ENCODE results near the gene DNAH3.
"Not testable (repeated sequence)": the region's sequence is repeated elsewhere in the genome, so short reads cannot be mapped to it uniquely, and the experiment has no call there.

The DNAH3 gene

DNA sequence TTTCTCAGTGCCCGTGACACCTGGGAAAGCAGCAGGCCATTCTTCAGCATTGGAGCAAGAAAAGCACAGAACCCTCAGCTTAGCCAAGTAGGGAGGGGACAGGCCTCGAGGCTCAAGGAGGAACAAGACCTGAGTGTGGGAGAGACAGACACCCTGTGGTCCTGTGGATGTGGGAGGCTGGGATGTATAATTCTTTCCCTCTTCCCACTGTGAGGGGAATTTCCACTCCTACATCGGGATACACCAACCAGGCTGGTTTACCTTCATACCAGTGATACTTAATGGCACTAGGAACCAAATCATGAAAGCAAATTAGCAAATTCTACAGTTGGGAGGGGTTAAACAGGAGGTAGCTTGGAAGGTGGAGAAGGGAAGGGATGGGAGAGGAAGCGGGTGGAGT is 208.4 kb downstream of the DNAH3 start:
- no peak for DNase-seq (ENCODE audit: low spot score)

GRCh38 chr16:20941636-20941926 is 209.1 kb downstream of the DNAH3 start:
- no peak for DNase-seq (ENCODE audit: low spot score)

- DNase-seq (ENCODE audit: low spot score): no peak
These were observed 209.6 kb downstream of the DNAH3 start for GRCh38 chr16:20940871-20941635.

GRCh38 chr16:20939611-20940010 is 211.0 kb downstream of the DNAH3 start:
- no peak for DNase-seq (ENCODE audit: low spot score)

- DNase-seq (ENCODE audit: low spot score): peak; percentile 9
These were observed 212.2 kb downstream of the DNAH3 start for GRCh38 chr16:20938426-20938825.

GRCh38 chr16:20937736-20938135 is 212.9 kb downstream of the DNAH3 start:
- peak; percentile 57 for DNase-seq (ENCODE audit: low spot score)

GRCh38 chr16:20933589-20933988 is 217.1 kb downstream of the DNAH3 start:
- no peak for DNase-seq (ENCODE audit: low spot score)

DNA sequence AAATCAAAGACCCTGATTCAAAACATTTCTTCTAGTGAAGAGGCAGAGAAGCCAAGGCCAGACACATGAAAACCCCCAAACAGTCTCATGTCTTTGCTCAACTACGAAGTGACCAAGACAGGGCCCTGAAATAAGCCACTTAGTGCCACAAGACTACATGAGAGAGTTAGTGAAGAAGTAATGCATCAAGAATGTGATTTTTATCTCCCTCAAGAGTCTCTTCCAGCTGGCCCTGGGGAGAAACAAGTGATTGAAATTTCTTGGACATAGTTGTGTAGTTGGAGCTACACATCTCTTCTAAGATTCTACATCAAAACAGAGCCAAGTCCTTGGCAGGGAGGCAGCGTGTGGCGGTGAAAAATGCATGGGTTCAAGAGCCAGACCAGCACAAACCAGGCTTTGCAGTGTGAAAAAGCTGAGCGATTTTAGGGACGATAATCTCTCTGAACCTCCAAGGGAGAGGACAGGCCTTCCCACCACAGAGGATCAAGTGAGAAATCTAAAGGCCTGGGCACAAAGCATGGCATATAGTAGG is 219.5 kb downstream of the DNAH3 start:
- no peak for DNase-seq (ENCODE audit: low spot score)

DNA sequence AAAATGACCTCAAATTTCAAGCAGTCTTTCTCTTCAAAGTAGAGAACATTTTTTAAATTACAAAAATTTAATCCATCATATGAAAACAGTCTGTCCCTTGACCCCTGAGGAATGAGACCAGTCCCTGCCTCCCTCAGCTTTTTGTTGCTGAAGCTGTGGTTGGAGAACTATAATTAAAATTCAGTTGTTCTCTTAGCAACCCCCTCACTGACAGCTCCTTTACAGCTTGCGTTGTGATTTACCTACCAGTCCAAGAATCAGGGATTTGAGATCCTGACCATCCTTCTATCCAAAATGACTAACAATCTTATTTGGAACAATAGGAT is 220.3 kb downstream of the DNAH3 start:
- no peak for DNase-seq (ENCODE audit: low spot score)

- DNase-seq (ENCODE audit: low spot score): not testable (repeated sequence)
These were observed 220.8 kb downstream of the DNAH3 start for GRCh38 chr16:20929676-20930364.

GRCh38 chr16:20928774-20929411 is 221.8 kb downstream of the DNAH3 start:
- no peak for DNase-seq (ENCODE audit: low spot score)

- DNase-seq (ENCODE audit: low spot score): no peak
These were observed 224.9 kb downstream of the DNAH3 start for GRCh38 chr16:20925751-20926150.

GRCh38 chr16:20923876-20924275 is 226.8 kb downstream of the DNAH3 start:
- DNase-seq (ENCODE audit: low spot score): no peak

DNA sequence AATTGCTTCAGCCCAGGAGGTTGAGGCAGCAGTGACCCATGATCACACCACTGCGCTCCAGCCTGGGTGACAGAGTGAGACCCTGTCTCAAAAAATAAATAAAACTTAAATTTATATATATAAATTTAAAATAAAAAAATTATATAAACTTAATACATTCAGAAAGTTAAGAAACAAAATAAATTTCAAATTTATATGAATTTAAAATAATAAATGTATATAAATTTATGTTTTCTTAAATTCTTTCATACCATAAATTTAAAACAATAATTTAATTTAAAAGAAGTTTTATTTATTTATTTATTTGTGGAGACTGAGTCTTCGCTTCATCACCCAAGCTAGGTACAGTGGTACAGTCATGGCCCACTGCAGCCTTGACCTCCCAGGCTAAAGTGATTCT is 229.8 kb downstream of the DNAH3 start:
- no peak for DNase-seq (ENCODE audit: low spot score)

DNA sequence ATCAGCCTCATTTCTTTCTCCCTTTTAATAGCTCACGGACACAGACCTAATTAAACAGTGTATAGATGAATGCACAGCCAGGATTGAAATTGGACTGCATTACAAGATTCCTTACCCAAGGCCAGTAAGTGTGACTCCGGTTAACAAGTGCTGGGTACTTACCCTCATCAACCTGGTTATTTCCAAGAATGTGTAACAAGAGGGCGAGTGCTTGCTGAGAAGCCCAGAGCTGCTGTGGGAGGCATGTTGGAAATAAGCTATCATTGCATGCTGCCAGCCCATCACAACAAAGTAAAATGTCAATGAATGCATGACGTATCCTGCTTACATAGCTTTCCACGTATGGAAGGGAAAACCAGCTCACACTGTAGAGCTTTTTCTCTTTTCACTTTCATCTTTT is 230.6 kb downstream of the DNAH3 start:
- DNase-seq (ENCODE audit: low spot score): no peak

DNA sequence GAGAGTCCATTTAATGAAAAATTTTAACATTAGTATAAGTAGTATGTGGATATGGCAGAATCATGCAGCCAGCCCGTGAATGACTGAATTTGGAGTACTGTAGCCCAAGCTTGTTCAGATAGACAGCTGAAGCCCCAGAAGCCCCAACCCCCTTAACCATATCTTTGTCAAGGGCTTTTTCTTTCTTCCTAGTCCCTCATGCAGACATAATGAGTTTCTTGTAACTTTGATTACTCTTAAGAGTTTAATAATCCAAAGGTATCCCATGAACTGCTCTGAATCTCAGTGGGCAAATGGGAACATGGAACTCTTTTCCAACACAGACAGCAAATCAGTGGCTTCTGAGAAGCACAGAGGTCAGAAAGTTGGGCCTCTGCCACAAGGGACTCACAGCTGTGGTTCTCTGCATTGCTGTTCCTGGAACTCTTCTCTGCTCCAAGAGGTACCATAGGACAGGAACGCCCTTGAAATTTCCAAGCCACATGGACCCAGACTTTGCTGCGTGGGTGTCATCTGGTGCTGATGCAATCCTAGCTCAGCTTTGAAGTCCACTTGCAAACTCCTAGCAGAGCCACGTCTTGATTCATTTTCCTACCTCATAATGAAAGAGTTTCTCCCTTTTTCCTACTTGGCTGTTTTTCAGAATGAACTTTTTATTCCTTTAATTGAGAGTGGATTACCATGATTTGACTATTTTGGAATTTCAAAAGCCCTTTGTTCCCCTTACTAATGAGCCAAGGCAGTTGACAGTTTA is 232.0 kb downstream of the DNAH3 start:
- no peak for DNase-seq (ENCODE audit: low spot score)

- DNase-seq (ENCODE audit: low spot score): no peak
These were observed 233.7 kb downstream of the DNAH3 start for GRCh38 chr16:20916942-20917341.

DNA sequence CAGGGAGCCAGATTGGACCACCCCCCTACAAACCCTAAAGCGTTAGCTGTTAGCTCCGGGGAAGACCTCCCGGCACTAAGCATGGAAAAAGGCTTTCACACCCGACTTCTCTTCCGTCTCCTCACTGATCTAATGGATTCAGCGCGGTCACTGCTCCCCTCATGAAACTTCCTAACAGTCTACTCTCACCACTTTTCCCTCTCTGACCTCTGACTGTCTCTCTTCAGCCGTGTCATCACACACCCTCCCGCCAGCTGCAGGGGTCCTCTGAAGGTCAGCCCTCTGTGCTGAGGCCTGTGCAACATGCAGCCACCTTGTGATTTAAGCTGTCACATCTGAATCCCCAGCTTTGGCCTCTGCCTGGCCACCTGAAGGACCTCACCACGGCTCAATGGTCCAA is 234.4 kb downstream of the DNAH3 start:
- no peak for DNase-seq (ENCODE audit: low spot score)

GRCh38 chr16:20911361-20911760 is 239.3 kb downstream of the DNAH3 start:
- DNase-seq (ENCODE audit: low spot score): no peak

GRCh38 chr16:20910781-20911321 is 239.8 kb downstream of the DNAH3 start:
- peak; percentile 52 for DNase-seq (ENCODE audit: low spot score)

- no peak for DNase-seq (ENCODE audit: low spot score)
These were observed 244.0 kb downstream of the DNAH3 start for GRCh38 chr16:20906341-20907255.

All from LoVo (cell line).